Measurements from ENCODE around the gene GRIFIN. TPM values are rescaled to one million over a fixed set of nuclear protein-coding genes. Genes with fewer than 3 reads are reported as not detected.
A peak's percentile ranks its signal among the peaks of the same experiment; 100 is the strongest.

Gene GRIFIN
- total and polyA plus RNA-seq, 9 of the 15 experiments (the other 6 are each of a cell fraction or from before 2014, with no cell fraction given) = not detected

GRCh38 chr7:2433713-2434550 lies 42.3 kb downstream of the GRIFIN start:
- no peak for FAIRE-seq
- Histone ChIP-seq H3K4me2 (ENCODE audit: insufficient read depth, low read length) (no peak overlapping the region), H3K9me1 (ENCODE audit: control insufficient read depth, insufficient read depth, low read length) (no peaks in the 10 kb centered on the region), H2AFZ (ENCODE audit: low read depth, low read length) (no peak overlapping the region), H3K27ac (ENCODE audit: extremely low read depth, low read depth, low read length) (no peak overlapping the region), H3K4me1 (replicated peaks in 1 of 2; ENCODE audit: control insufficient read depth in 2 of 2, insufficient read depth in 2 of 2, low read length in 2 of 2) (peaks cover 0 to 10% of the 10 kb centered on the region in 2 experiments; a peak in 2 of 5 replicates), H3K36me3 (ENCODE audit: control insufficient read depth, insufficient read depth, low read length) (peaks cover 16% of the 10 kb centered on the region; the same call in 1 of the 3 replicates), H3K27me3 (ENCODE audit: control insufficient read depth in 2 of 2, insufficient read depth in 2 of 2, low read length in 2 of 2) (no peaks in the 10 kb centered on the region), H3K4me3 (no peak overlapping the region), H3K9ac (ENCODE audit: insufficient read depth in 1 of 2, low read depth in 2 of 2, low read length in 2 of 2) (no peak overlapping the region), H3K79me2 (ENCODE audit: control insufficient read depth, insufficient read depth, low read length) (peaks cover 8% of the 10 kb centered on the region; the same call in 1 of the 3 replicates), H4K20me1 (replicated peaks; ENCODE audit: control insufficient read depth, insufficient read depth, low read length) (no peaks in the 10 kb centered on the region; the same call in 1 of the 2 replicates), H3K9me3 (replicated peaks; ENCODE audit: control insufficient read depth, insufficient read depth, low read depth, low read length) (no peaks in the 10 kb centered on the region; the same call in 1 of the 2 replicates)
- WGBS (ENCODE audit: insufficient coverage, low coverage, missing lambda C conversion rate) = 96% methylated on average over 28 of the region's 42 CpGs
- no peak for DNase-seq (ENCODE audit: extremely low read depth in 1 of 4, low spot score in 3 of 4)
- in situ Hi-C loops (cut with MboI) = no loop called here
- CTCF ChIA-PET (ENCODE audit: low intra/inter-chr PET ratio) = no interaction called here
- BruUV-seq (replicated peaks) = no TSS peak
- POLR2A ChIA-PET = no interaction called here
- no peak for ATAC-seq
- no peak for TF ChIP-seq TCF7 (IDR thresholded peaks at IDR 0.05; ENCODE audit: borderline replicate concordance)
- intact Hi-C loops (cut with micrococcal nuclease) = loop anchor here (10.0 kb wide), 1 partner anchor 59 kb away; no protein-coding TSS in a partner anchor

GRCh38 chr7:2432910-2433712 lies 43.1 kb downstream of the GRIFIN start:
- Histone ChIP-seq H3K27me3 (ENCODE audit: control insufficient read depth in 2 of 2, insufficient read depth in 2 of 2, low read length in 2 of 2) (no peaks in the 10 kb centered on the region), H3K4me2 (ENCODE audit: insufficient read depth, low read length) (no peak overlapping the region), H3K9ac (ENCODE audit: insufficient read depth in 1 of 2, low read depth in 2 of 2, low read length in 2 of 2) (no peak overlapping the region), H3K36me3 (ENCODE audit: control insufficient read depth, insufficient read depth, low read length) (peaks cover 16% of the 10 kb centered on the region; the same call in 1 of the 3 replicates), H3K27ac (ENCODE audit: extremely low read depth, low read depth, low read length) (no peak overlapping the region), H4K20me1 (replicated peaks; ENCODE audit: control insufficient read depth, insufficient read depth, low read length) (no peaks in the 10 kb centered on the region; the same call in 1 of the 2 replicates), H3K9me1 (ENCODE audit: control insufficient read depth, insufficient read depth, low read length) (no peaks in the 10 kb centered on the region), H3K79me2 (ENCODE audit: control insufficient read depth, insufficient read depth, low read length) (peaks cover 8% of the 10 kb centered on the region; the same call in 1 of the 3 replicates), H3K9me3 (replicated peaks; ENCODE audit: control insufficient read depth, insufficient read depth, low read depth, low read length) (no peaks in the 10 kb centered on the region; the same call in 1 of the 2 replicates), H3K4me3 (no peak overlapping the region), H3K4me1 (replicated peaks in 1 of 2; ENCODE audit: control insufficient read depth in 2 of 2, insufficient read depth in 2 of 2, low read length in 2 of 2) (peaks cover 0 to 10% of the 10 kb centered on the region in 2 experiments; a peak in 2 of 5 replicates), H2AFZ (ENCODE audit: low read depth, low read length) (no peak overlapping the region)
- WGBS (ENCODE audit: insufficient coverage, low coverage, missing lambda C conversion rate) = 97% methylated on average over 55 of the region's 85 CpGs
- intact Hi-C loops (cut with micrococcal nuclease) = loop anchor here (10.0 kb wide), 1 partner anchor 58 kb away; no protein-coding TSS in a partner anchor
- ATAC-seq (no peak), FAIRE-seq (no peak), DNase-seq (ENCODE audit: extremely low read depth in 1 of 4, low spot score in 3 of 4) (no peak)
- in situ Hi-C loops (cut with MboI) = no loop called here
- peak; percentile 83 for TF ChIP-seq ZBTB33 (CRISPR knock-in tag; IDR thresholded peaks at IDR 0.05)
- 0 out of 2 replicates have a peak, but pooled peaks have one; percentile 27 for TF ChIP-seq POLR2G (IDR thresholded peaks at IDR 0.05; ENCODE audit: low read depth, low read length)
- peak; percentile 24 for TF ChIP-seq FIP1L1 (IDR thresholded peaks at IDR 0.05; ENCODE audit: low read depth, low read length, poor library complexity, severe bottlenecking)
- TF ChIP-seq PKNOX1 (IDR thresholded peaks at IDR 0.05) = no peak
- ChIA-PET POLR2A (no interaction called here), CTCF (ENCODE audit: low intra/inter-chr PET ratio) (no interaction called here)
- BruUV-seq (replicated peaks) = no TSS peak
